ENCODE measurements around the gene HNRNPAB.

HNRNPAB gene

DNA sequence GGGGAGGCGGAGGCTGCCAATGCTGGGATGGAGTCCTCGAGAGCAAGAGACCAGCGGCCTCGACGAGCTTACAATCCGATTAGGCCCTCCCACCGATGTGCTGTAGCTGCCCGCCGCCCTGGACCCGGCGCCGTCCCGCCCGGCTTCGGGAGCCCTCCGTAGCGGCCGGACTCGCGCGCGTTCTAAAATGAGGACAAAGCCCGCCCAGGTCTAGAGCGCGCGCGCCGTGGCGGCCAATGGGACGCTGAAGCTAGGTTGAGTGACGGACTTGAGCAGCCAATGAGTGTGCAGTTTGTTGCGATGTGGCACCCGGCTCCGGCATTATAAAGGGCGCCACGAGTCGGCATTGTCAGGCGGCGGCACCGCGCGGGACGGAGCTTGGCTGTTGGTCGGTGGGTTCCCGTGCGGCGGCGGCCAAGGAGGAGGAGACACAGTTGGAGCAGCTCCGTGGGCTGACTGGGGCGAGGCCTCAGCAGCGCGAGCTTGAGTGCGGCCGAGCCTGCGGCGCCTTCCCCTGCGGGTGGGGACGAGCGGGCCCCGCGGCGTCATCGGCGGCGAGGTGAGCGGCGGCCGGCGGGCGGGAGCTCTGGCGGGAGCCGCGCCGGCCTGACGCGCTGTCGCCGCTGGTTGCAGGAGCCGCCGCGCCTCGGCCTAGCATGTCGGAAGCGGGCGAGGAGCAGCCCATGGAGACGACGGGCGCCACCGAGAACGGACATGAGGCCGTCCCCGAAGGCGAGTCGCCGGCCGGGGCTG is at the start of gene HNRNPAB (continued):
- TF ChIP-seq, protein P1, sequence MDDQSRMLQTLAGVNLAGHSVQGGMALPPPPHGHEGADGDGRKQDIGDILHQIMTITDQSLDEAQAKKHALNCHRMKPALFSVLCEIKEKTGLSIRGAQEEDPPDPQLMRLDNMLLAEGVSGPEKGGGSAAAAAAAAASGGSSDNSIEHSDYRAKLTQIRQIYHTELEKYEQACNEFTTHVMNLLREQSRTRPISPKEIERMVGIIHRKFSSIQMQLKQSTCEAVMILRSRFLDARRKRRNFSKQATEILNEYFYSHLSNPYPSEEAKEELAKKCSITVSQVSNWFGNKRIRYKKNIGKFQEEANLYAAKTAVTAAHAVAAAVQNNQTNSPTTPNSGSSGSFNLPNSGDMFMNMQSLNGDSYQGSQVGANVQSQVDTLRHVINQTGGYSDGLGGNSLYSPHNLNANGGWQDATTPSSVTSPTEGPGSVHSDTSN (CRISPR knock-in tag; IDR thresholded peaks at IDR 0.05) = peak; percentile 100
- TF ChIP-seq ZNF280D (tag by site-specific recombination; IDR thresholded peaks at IDR 0.05) (no peak), ZNF19 (tag by site-specific recombination; IDR thresholded peaks at IDR 0.05; ENCODE audit: low read depth) (no peak), ZNF488 (tag by site-specific recombination; IDR thresholded peaks at IDR 0.05) (no peak), SETDB1 (IDR thresholded peaks at IDR 0.05; ENCODE audit: insufficient read length, low read length) (no peak), ZNF140 (tag by site-specific recombination; IDR thresholded peaks at IDR 0.05) (no peak), ZFP3 (tag by site-specific recombination; IDR thresholded peaks at IDR 0.05; ENCODE audit: low read depth) (no peak), ZNF416 (tag by site-specific recombination; IDR thresholded peaks at IDR 0.05) (no peak), ZNF174 (tag by site-specific recombination; IDR thresholded peaks at IDR 0.05) (no peak), ZNF398 (tag by site-specific recombination; IDR thresholded peaks at IDR 0.05) (no peak), ZNF560 (tag by site-specific recombination; IDR thresholded peaks at IDR 0.05; ENCODE audit: borderline replicate concordance) (no peak), ZNF843 (tag by site-specific recombination; IDR thresholded peaks at IDR 0.05) (peak; percentile 63), ZNF157 (tag by site-specific recombination; IDR thresholded peaks at IDR 0.05) (no peak), GLIS2 (tag by site-specific recombination; IDR thresholded peaks at IDR 0.05) (0 out of 2 replicates have a peak, but pooled peaks have one; percentile 37), KLF10 (tag by site-specific recombination; IDR thresholded peaks at IDR 0.05) (no peak)
- TF ChIP-seq, protein P2, sequence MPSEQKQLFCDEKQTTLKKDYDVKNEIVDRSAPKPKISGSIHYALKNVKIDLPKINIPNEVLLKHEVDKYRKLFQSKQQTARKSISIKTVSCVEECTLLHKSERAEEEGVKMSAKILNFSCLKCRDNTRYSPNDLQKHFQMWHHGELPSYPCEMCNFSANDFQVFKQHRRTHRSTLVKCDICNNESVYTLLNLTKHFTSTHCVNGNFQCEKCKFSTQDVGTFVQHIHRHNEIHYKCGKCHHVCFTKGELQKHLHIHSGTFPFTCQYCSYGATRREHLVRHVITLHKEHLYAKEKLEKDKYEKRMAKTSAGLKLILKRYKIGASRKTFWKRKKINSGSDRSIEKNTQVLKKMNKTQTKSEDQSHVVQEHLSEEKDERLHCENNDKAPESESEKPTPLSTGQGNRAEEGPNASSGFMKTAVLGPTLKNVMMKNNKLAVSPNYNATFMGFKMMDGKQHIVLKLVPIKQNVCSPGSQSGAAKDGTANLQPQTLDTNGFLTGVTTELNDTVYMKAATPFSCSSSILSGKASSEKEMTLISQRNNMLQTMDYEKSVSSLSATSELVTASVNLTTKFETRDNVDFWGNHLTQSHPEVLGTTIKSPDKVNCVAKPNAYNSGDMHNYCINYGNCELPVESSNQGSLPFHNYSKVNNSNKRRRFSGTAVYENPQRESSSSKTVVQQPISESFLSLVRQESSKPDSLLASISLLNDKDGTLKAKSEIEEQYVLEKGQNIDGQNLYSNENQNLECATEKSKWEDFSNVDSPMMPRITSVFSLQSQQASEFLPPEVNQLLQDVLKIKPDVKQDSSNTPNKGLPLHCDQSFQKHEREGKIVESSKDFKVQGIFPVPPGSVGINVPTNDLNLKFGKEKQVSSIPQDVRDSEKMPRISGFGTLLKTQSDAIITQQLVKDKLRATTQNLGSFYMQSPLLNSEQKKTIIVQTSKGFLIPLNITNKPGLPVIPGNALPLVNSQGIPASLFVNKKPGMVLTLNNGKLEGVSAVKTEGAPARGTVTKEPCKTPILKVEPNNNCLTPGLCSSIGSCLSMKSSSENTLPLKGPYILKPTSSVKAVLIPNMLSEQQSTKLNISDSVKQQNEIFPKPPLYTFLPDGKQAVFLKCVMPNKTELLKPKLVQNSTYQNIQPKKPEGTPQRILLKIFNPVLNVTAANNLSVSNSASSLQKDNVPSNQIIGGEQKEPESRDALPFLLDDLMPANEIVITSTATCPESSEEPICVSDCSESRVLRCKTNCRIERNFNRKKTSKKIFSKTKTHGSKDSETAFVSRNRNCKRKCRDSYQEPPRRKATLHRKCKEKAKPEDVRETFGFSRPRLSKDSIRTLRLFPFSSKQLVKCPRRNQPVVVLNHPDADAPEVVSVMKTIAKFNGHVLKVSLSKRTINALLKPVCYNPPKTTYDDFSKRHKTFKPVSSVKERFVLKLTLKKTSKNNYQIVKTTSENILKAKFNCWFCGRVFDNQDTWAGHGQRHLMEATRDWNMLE (tag by site-specific recombination; conservative IDR thresholded peaks at IDR 0.05; ENCODE audit: low read depth) = no peak
- TF ChIP-seq, protein P3, sequence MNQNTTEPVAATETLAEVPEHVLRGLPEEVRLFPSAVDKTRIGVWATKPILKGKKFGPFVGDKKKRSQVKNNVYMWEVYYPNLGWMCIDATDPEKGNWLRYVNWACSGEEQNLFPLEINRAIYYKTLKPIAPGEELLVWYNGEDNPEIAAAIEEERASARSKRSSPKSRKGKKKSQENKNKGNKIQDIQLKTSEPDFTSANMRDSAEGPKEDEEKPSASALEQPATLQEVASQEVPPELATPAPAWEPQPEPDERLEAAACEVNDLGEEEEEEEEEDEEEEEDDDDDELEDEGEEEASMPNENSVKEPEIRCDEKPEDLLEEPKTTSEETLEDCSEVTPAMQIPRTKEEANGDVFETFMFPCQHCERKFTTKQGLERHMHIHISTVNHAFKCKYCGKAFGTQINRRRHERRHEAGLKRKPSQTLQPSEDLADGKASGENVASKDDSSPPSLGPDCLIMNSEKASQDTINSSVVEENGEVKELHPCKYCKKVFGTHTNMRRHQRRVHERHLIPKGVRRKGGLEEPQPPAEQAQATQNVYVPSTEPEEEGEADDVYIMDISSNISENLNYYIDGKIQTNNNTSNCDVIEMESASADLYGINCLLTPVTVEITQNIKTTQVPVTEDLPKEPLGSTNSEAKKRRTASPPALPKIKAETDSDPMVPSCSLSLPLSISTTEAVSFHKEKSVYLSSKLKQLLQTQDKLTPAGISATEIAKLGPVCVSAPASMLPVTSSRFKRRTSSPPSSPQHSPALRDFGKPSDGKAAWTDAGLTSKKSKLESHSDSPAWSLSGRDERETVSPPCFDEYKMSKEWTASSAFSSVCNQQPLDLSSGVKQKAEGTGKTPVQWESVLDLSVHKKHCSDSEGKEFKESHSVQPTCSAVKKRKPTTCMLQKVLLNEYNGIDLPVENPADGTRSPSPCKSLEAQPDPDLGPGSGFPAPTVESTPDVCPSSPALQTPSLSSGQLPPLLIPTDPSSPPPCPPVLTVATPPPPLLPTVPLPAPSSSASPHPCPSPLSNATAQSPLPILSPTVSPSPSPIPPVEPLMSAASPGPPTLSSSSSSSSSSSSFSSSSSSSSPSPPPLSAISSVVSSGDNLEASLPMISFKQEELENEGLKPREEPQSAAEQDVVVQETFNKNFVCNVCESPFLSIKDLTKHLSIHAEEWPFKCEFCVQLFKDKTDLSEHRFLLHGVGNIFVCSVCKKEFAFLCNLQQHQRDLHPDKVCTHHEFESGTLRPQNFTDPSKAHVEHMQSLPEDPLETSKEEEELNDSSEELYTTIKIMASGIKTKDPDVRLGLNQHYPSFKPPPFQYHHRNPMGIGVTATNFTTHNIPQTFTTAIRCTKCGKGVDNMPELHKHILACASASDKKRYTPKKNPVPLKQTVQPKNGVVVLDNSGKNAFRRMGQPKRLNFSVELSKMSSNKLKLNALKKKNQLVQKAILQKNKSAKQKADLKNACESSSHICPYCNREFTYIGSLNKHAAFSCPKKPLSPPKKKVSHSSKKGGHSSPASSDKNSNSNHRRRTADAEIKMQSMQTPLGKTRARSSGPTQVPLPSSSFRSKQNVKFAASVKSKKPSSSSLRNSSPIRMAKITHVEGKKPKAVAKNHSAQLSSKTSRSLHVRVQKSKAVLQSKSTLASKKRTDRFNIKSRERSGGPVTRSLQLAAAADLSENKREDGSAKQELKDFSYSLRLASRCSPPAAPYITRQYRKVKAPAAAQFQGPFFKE (tag by site-specific recombination; IDR thresholded peaks at IDR 0.05; ENCODE audit: borderline replicate concordance) = no peak
- TF ChIP-seq, protein P4, sequence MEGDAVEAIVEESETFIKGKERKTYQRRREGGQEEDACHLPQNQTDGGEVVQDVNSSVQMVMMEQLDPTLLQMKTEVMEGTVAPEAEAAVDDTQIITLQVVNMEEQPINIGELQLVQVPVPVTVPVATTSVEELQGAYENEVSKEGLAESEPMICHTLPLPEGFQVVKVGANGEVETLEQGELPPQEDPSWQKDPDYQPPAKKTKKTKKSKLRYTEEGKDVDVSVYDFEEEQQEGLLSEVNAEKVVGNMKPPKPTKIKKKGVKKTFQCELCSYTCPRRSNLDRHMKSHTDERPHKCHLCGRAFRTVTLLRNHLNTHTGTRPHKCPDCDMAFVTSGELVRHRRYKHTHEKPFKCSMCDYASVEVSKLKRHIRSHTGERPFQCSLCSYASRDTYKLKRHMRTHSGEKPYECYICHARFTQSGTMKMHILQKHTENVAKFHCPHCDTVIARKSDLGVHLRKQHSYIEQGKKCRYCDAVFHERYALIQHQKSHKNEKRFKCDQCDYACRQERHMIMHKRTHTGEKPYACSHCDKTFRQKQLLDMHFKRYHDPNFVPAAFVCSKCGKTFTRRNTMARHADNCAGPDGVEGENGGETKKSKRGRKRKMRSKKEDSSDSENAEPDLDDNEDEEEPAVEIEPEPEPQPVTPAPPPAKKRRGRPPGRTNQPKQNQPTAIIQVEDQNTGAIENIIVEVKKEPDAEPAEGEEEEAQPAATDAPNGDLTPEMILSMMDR (tag by site-specific recombination; IDR thresholded peaks at IDR 0.05) = no peak

Data from HEK293 (cell line).